Body of pancreas (tissue), 4 donors: ENCODE results near the gene GTPBP2.

Source experiments
- POLR2A ChIP-seq, 3 donors: fragments of 450-650 bp; IDR thresholded peaks; one replicate each; pipeline ENCODE4 v1.6.1; 2016; ENCODE audit warnings: antibody characterized with exemption in 3 of 3, mild to moderate bottlenecking in 2 of 3
- TF ChIP-seq, protein P1 (sequence below), 7 experiments: fragments of 450-650 bp in 4 of 7; fragments of 200-600 bp in 3 of 7; sonication (generic) in 3 of 7; IDR thresholded peaks; one replicate each; pipeline ENCODE4 v1.5.1; 2016 to 2019; ENCODE audit warnings: antibody characterized with exemption in 7 of 7

DNA sequence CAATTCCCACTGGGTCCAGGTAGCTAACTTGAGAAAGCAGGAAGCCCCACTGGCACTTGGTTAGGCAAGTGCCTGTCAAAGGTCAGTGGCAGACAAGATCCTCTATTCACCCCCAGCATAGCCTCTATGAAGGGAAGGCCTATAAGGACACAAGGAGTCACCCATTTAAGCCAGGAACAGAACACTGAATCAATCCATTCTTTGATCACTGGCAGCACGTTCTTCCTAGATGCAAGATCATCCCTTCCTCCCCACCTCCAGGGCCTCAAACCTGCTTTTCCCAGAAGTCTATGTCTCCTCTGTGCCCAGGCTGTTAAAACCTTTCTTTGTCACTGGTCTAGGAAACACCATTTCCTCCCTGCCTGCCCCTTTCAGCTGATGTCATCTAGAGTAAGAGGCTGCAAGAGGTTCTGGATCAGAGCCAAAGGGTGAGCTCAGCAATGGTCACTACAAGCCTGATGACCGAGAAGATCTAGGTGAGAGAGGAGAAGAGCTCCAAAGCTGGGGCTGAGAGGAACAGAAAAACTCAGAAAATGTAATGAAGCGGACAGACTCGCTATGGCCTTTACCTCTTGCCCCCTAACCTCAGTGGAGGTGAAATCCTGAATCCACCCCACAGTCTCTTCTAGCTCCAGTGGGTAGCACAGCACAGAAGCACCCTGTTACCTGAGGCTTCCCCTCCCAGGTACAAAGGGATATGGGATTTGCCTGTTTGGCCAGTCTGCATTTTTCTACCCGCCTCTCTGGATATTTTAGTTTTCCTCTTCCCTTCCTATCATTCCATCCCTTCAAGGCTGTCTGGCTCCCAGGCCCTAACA, 1.8 kb downstream of the GTPBP2 start:
- TF ChIP-seq, protein P1, sequence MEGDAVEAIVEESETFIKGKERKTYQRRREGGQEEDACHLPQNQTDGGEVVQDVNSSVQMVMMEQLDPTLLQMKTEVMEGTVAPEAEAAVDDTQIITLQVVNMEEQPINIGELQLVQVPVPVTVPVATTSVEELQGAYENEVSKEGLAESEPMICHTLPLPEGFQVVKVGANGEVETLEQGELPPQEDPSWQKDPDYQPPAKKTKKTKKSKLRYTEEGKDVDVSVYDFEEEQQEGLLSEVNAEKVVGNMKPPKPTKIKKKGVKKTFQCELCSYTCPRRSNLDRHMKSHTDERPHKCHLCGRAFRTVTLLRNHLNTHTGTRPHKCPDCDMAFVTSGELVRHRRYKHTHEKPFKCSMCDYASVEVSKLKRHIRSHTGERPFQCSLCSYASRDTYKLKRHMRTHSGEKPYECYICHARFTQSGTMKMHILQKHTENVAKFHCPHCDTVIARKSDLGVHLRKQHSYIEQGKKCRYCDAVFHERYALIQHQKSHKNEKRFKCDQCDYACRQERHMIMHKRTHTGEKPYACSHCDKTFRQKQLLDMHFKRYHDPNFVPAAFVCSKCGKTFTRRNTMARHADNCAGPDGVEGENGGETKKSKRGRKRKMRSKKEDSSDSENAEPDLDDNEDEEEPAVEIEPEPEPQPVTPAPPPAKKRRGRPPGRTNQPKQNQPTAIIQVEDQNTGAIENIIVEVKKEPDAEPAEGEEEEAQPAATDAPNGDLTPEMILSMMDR (IDR thresholded peaks at IDR 0.05): no peak
- peak in 2 of 3 donors; percentile 37 to 40 for TF ChIP-seq POLR2A (IDR thresholded peaks at IDR 0.05)
